Keratinocyte (primary cell): Measurements from ENCODE around the gene TBC1D16. TPM values are rescaled to one million over a fixed set of nuclear protein-coding genes. Genes with fewer than 3 reads are reported as not detected.

ENCODE experiments used
- DNase-seq: peaks from one replicate; pipeline ENCODE4 v3.0.0-alpha.2; 2011; ENCODE audit warnings: low read depth, missing footprints, low spot score
- FAIRE-seq: peaks from 2 replicates; lab custom pipeline; 2011; peaks lifted over from hg19 to GRCh38; lab: Jason Lieb, UNC
- H2AFZ ChIP-seq: 2 replicates; pipeline ENCODE4 v1.6.0; 2012; ENCODE audit warnings: low read length, control low read depth, inconsistent platforms; ENCODE audit not compliant: control insufficient read depth
- H3K27ac ChIP-seq: 2 replicates; pipeline ENCODE4 v1.5.1; 2011; ENCODE audit warnings: low read length; ENCODE audit not compliant: control insufficient read depth, insufficient read depth
- H3K27me3 ChIP-seq: 3 replicates; pipeline ENCODE4 v1.6.0; 2011; ENCODE audit warnings: low read length; ENCODE audit not compliant: control insufficient read depth, insufficient read depth; ENCODE audit errors: extremely low read depth
- H3K36me3 ChIP-seq, 2 experiments: 2 replicates in 1 of 2; 3 replicates in 1 of 2; pipeline ENCODE4 v1.5.1; 2011; ENCODE audit warnings: low read length in 2 of 2, mild to moderate bottlenecking in 1 of 2; ENCODE audit not compliant: control insufficient read depth in 2 of 2, insufficient read depth in 2 of 2; ENCODE audit errors: extremely low read depth in 1 of 2
- H3K4me1 ChIP-seq: 3 replicates; pipeline ENCODE4 v1.5.1; 2011; ENCODE audit warnings: low read length; ENCODE audit not compliant: control insufficient read depth, insufficient read depth; ENCODE audit errors: extremely low read depth
- H3K4me2 ChIP-seq: 3 replicates; pipeline ENCODE4 v1.6.0; 2011; ENCODE audit warnings: low read depth, low read length; ENCODE audit not compliant: control insufficient read depth, insufficient read depth; ENCODE audit errors: extremely low read depth
- H3K4me3 ChIP-seq, 3 experiments: fragments of 200-600 bp in 1 of 3; sonication (generic) in 1 of 3; 2 replicates in 2 of 3; 3 replicates in 1 of 3; pipeline ENCODE4 v1.5.1; 2011 to 2016; ENCODE audit warnings: low read length in 3 of 3, mild to moderate bottlenecking in 3 of 3, control low read depth in 2 of 3, inconsistent platforms in 1 of 3, low read depth in 1 of 3, mixed read lengths in 1 of 3, mixed run types in 1 of 3, moderate library complexity in 1 of 3; ENCODE audit not compliant: control insufficient read depth in 2 of 3, insufficient read depth in 2 of 3; ENCODE audit errors: extremely low read depth in 1 of 3
- H3K79me2 ChIP-seq: 2 replicates; pipeline ENCODE4 v1.6.0; 2012; ENCODE audit warnings: low read length; ENCODE audit not compliant: control insufficient read depth, insufficient read depth
- H3K9ac ChIP-seq: 3 replicates; pipeline ENCODE4 v1.6.0; 2011; ENCODE audit warnings: low read length; ENCODE audit not compliant: control insufficient read depth, insufficient read depth; ENCODE audit errors: extremely low read depth
- H3K9me1 ChIP-seq: 3 replicates; pipeline ENCODE4 v1.6.0; 2011; ENCODE audit warnings: low read length; ENCODE audit not compliant: control insufficient read depth, insufficient read depth; ENCODE audit errors: extremely low read depth
- H3K9me3 ChIP-seq: 2 replicates; pipeline ENCODE4 v1.5.1; 2012; ENCODE audit warnings: low read depth, low read length; ENCODE audit not compliant: control insufficient read depth
- H4K20me1 ChIP-seq: 3 replicates; pipeline ENCODE4 v1.6.0; 2011; ENCODE audit warnings: low read length; ENCODE audit not compliant: control insufficient read depth, insufficient read depth; ENCODE audit errors: extremely low read depth
- CTCF ChIP-seq, 3 experiments: IDR thresholded peaks in 1 of 3; conservative IDR thresholded peaks in 1 of 3; optimal IDR thresholded peaks in 1 of 3; 2 replicates in 2 of 3; 3 replicates in 1 of 3; pipeline versions ENCODE3 to v1.5.1; 2011; ENCODE audit warnings: low read length in 3 of 3, mild to moderate bottlenecking in 3 of 3, moderate library complexity in 2 of 3, control low read depth in 1 of 3, inconsistent platforms in 1 of 3; ENCODE audit not compliant: insufficient read depth in 2 of 3; ENCODE audit errors: extremely low read depth in 1 of 3
- EZH2 ChIP-seq: IDR thresholded peaks from one replicate; pipeline ENCODE4 v1.6.1; 2012; ENCODE audit warnings: inconsistent platforms, mild to moderate bottlenecking, low read length, moderate library complexity
- dilution Hi-C: fragments of 300-500 bp; cut with MboI; formaldehyde crosslinking; loops from one replicate; pipeline ENCODE4 v1.7.0; 2020; ENCODE audit warnings: low sequenced_read_pairs; ENCODE audit not compliant: extremely low pct_ligation_motif_present
- polyA plus RNA-seq, 5 experiments: library from polyadenylated mRNA; depleted of rRNA in 3 of 5; stranded (reverse) in 3 of 5; stranded (forward) in 1 of 5; unstranded in 1 of 5; fragments of >200 nt; gene quantifications; 1 replicate in 1 of 5; 2 replicates in 3 of 5; 3 replicates in 1 of 5; pipeline versions ENCODE4 v1.2.1 to v1.2.3, GENCODE V29; 2011 to 2012; ENCODE audit warnings: missing spikeins in 2 of 5, low read depth in 1 of 5, low replicate concordance in 1 of 5

Gene TBC1D16
- polyA plus RNA-seq, 1 donor (not counting 4 experiments of a cell fraction or from before 2014, with no cell fraction given), result 8.6 TPM

- Histone ChIP-seq H3K4me1 (no peaks in the 10 kb centered on the region), H3K79me2 (no peaks in the 10 kb centered on the region), H2AFZ (no peak overlapping the region), H3K36me3 (peaks cover 0 to 6% of the 10 kb centered on the region in 2 experiments), H3K27me3 (peaks cover 17% of the 10 kb centered on the region), H4K20me1 (no peaks in the 10 kb centered on the region), H3K9me1 (no peaks in the 10 kb centered on the region), H3K27ac (no peak overlapping the region), H3K9ac (no peak overlapping the region), H3K9me3 (no peaks in the 10 kb centered on the region), H3K4me2 (no peak overlapping the region), H3K4me3 (no peak overlapping the region)
- TF ChIP-seq EZH2 (no peak), CTCF (optimal IDR thresholded peaks at IDR 0.05 in 1 of 3, IDR thresholded peaks at IDR 0.05 in 1 of 3, conservative IDR thresholded peaks at IDR 0.05 in 1 of 3; ENCODE audit: extremely low read depth in 1 of 3, insufficient read depth in 2 of 3, low read length in 3 of 3) (no peak)
- FAIRE-seq, result no peak
- dilution Hi-C loops, result no loop called here
- DNase-seq, result no peak
Observed at GRCh38 chr17:79936641-79937381, 98.9 kb downstream of the TBC1D16 start.

- Histone ChIP-seq H3K27ac (no peak overlapping the region), H3K4me3 (no peak overlapping the region), H3K27me3 (peaks cover 24% of the 10 kb centered on the region), H3K4me2 (no peak overlapping the region), H3K9me3 (no peaks in the 10 kb centered on the region), H3K9ac (no peak overlapping the region), H3K9me1 (no peaks in the 10 kb centered on the region), H3K4me1 (no peaks in the 10 kb centered on the region), H4K20me1 (no peaks in the 10 kb centered on the region), H3K79me2 (no peaks in the 10 kb centered on the region), H3K36me3 (peaks cover 0 to 6% of the 10 kb centered on the region in 2 experiments), H2AFZ (no peak overlapping the region)
- dilution Hi-C loops, result no loop called here
- no peak for DNase-seq
- no peak for FAIRE-seq
- TF ChIP-seq EZH2, result no peak
Observed at GRCh38 chr17:79936050-79936449, 99.6 kb downstream of the TBC1D16 start.
